Measurements from ENCODE around the gene SERPINA12. TPM values are rescaled to one million over a fixed set of nuclear protein-coding genes. Genes with fewer than 3 reads are reported as not detected.

SERPINA12 gene
- total and polyA plus RNA-seq, 2 of the 13 experiments (the other 11 are each of a cell fraction or from before 2014, with no cell fraction given) = 0.08 TPM; not detected in 1

DNA sequence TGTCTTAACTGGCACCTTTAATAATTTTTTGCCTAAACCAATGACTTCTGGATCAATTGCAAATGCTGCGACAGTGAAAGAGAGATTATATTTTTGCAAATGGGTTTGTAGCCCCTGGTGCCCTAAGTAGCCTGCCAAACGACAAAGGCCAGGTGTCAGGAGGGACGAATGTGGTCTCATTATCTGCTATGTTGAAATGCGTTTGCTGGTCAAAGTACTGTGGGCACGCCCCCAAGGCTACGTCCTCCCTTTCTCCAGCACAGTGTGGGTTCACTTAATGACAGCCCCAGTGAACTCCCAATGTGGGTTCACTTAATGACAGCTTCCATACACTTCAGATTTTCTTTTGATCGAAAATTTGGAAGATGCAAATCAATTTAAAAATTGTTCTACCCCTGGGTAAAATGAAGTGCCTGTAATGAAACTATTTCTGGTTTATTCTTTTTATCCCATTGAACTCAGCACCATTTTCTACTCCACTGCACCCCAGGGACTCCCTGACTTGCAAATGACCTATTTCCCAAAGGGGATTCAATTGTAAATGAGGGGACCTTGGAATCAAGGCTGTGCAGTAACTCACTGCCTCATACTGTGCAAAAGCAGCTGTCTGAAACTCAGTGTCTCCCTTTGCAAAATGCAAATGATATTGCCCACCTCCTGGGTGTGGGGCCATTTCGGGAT lies 58.0 kb downstream of the SERPINA12 start (continued):
- TF ChIP-seq NAIF1 (CRISPR knock-in tag; IDR thresholded peaks at IDR 0.05; ENCODE audit: borderline replicate concordance) (peak; percentile 40; the same call in 1 of the 2 replicates), KDM3A (CRISPR knock-in tag; IDR thresholded peaks at IDR 0.05; ENCODE audit: low read depth) (no peak), HMGA1 (CRISPR knock-in tag; conservative IDR thresholded peaks at IDR 0.05) (no peak), RFX5 (IDR thresholded peaks at IDR 0.05; ENCODE audit: low read depth, low read length) (no peak), HNRNPLL (IDR thresholded peaks at IDR 0.05; ENCODE audit: low read depth, low read length, poor library complexity, severe bottlenecking) (no peak), ZNF136 (CRISPR knock-in tag; IDR thresholded peaks at IDR 0.05; ENCODE audit: low read depth) (0 out of 2 replicates have a peak, but pooled peaks have one; percentile 70), HDAC6 (IDR thresholded peaks at IDR 0.05; ENCODE audit: low read depth, low read length) (no peak), NR0B2 (CRISPR knock-in tag; IDR thresholded peaks at IDR 0.05) (no peak), FLYWCH1 (CRISPR knock-in tag; IDR thresholded peaks at IDR 0.05) (no peak), HMG20B (CRISPR knock-in tag; conservative IDR thresholded peaks at IDR 0.05) (no peak), PHF8 (CRISPR knock-in tag; IDR thresholded peaks at IDR 0.05) (0 out of 2 replicates have a peak, but pooled peaks have one; percentile 26), NONO (IDR thresholded peaks at IDR 0.05) (no peak), NONO (CRISPR knock-in tag; conservative IDR thresholded peaks at IDR 0.05) (no peak), ZFP37 (CRISPR knock-in tag; IDR thresholded peaks at IDR 0.05; ENCODE audit: borderline replicate concordance) (0 out of 2 replicates have a peak, but pooled peaks have one; percentile 38), ZNF292 (CRISPR knock-in tag; IDR thresholded peaks at IDR 0.05; ENCODE audit: borderline replicate concordance, low read depth) (peak; percentile 35; the same call in 1 of the 2 replicates), ZKSCAN8 (CRISPR knock-in tag; IDR thresholded peaks at IDR 0.05; ENCODE audit: borderline replicate concordance) (no peak), XBP1 (CRISPR knock-in tag; IDR thresholded peaks at IDR 0.05) (no peak), DBP (CRISPR knock-in tag; IDR thresholded peaks at IDR 0.05; ENCODE audit: not compliant biosample characterization) (no peak), ZFX (CRISPR knock-in tag; IDR thresholded peaks at IDR 0.05; ENCODE audit: low read depth) (peak; percentile 29; the same call in 1 of the 2 replicates), SAP130 (CRISPR knock-in tag; IDR thresholded peaks at IDR 0.05; ENCODE audit: low read depth) (peak; percentile 92), ATF1 (CRISPR knock-in tag; IDR thresholded peaks at IDR 0.05) (0 out of 2 replicates have a peak, but pooled peaks have one; percentile 1), ZNF530 (CRISPR knock-in tag; IDR thresholded peaks at IDR 0.05; ENCODE audit: low read depth) (no peak), ZNF230 (CRISPR knock-in tag; IDR thresholded peaks at IDR 0.05) (no peak), NCOR1 (IDR thresholded peaks at IDR 0.05; ENCODE audit: borderline replicate concordance, low read length) (peak; percentile 64; the same call in 1 of the 2 replicates), ZNF331 (CRISPR knock-in tag; IDR thresholded peaks at IDR 0.05) (peak; percentile 77; the same call in 1 of the 2 replicates), KLF6 (CRISPR knock-in tag; IDR thresholded peaks at IDR 0.05) (peak; percentile 39; the same call in 1 of the 2 replicates), HMG20A (CRISPR knock-in tag; IDR thresholded peaks at IDR 0.05; ENCODE audit: borderline replicate concordance) (peak; percentile 49; the same call in 1 of the 2 replicates), GFI1 (CRISPR knock-in tag; IDR thresholded peaks at IDR 0.05; ENCODE audit: borderline replicate concordance) (peak; percentile 34; the same call in 1 of the 2 replicates)
- TF ChIP-seq, protein P1, sequence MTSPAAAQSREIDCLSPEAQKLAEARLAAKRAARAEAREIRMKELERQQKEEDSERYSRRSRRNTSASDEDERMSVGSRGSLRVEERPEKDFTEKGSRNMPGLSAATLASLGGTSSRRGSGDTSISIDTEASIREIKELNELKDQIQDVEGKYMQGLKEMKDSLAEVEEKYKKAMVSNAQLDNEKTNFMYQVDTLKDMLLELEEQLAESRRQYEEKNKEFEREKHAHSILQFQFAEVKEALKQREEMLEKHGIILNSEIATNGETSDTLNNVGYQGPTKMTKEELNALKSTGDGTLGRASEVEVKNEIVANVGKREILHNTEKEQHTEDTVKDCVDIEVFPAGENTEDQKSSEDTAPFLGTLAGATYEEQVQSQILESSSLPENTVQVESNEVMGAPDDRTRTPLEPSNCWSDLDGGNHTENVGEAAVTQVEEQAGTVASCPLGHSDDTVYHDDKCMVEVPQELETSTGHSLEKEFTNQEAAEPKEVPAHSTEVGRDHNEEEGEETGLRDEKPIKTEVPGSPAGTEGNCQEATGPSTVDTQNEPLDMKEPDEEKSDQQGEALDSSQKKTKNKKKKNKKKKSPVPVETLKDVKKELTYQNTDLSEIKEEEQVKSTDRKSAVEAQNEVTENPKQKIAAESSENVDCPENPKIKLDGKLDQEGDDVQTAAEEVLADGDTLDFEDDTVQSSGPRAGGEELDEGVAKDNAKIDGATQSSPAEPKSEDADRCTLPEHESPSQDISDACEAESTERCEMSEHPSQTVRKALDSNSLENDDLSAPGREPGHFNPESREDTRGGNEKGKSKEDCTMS (CRISPR knock-in tag; conservative IDR thresholded peaks at IDR 0.05) = no peak

Data from HepG2 (cell line).